K562 (cell line): ENCODE results near the gene GRIA4. TPM values are rescaled to one million over a fixed set of nuclear protein-coding genes. Genes with fewer than 3 reads are reported as not detected.

ENCODE experiments used
- ATAC-seq: fragments of 200-7000 bp; cut with Tn5 transposase; 3 replicates; pipeline ENCODE4 v1.9.1; 2020; ENCODE audit warnings: moderate library complexity
- BruUV-seq: library from RNA; stranded (reverse); fragments of 400-500 nt; replicated peaks from 2 replicates; lab custom pipeline; 2021; lab: Mats Ljungman, UMichigan
- CTCF ChIA-PET: fragments of 300-600 bp; formaldehyde crosslinking; extraction: SDS; loops from one replicate; lab custom pipeline; 2021; ENCODE audit warnings: low intra/inter-chr PET ratio; lab: Yijun Ruan, JAX
- POLR2A ChIA-PET: fragments of 300-600, 350-650 bp; sonication (Branson Sonifier 250); formaldehyde crosslinking; extraction: SDS; loops from one replicate; lab custom pipeline; 2021; ENCODE audit warnings: antibody characterized with exemption, inconsistent platforms; lab: Yijun Ruan, JAX
- DNase-seq, 4 experiments: peaks; one replicate each; pipeline versions ENCODE4 v3.0.0 to v3.0.0-alpha.2; 2011 to 2018; ENCODE audit warnings: low spot score in 3 of 4, mixed read lengths in 3 of 4; ENCODE audit errors: extremely low read depth in 1 of 4
- FAIRE-seq: peaks from 2 replicates; lab custom pipeline; 2011; peaks lifted over from hg19 to GRCh38; lab: Jason Lieb, UNC
- H2AFZ ChIP-seq: 2 replicates; pipeline ENCODE4 v1.6.0; 2011; ENCODE audit warnings: low read depth, low read length, control low read depth, inconsistent platforms
- H3K27ac ChIP-seq: fragments of 200-600 bp; 3 replicates; pipeline ENCODE4 v1.8.0; 2011; ENCODE audit warnings: low read depth, mild to moderate bottlenecking, control low read depth, inconsistent platforms, low read length, moderate library complexity, mixed read lengths; ENCODE audit errors: extremely low read depth
- H3K27me3 ChIP-seq, 2 experiments: fragments of 300-600 bp in 1 of 2; 2 replicates in 1 of 2; 3 replicates in 1 of 2; pipeline versions ENCODE4 v1.6.0 to v1.8.0; 2011; ENCODE audit warnings: inconsistent platforms in 2 of 2, low read length in 2 of 2, mild to moderate bottlenecking in 1 of 2, mixed read lengths in 1 of 2, moderate library complexity in 1 of 2; ENCODE audit not compliant: control insufficient read depth in 2 of 2, insufficient read depth in 2 of 2
- H3K36me3 ChIP-seq: fragments of 300-600 bp; 3 replicates; pipeline ENCODE4 v1.8.0; 2011; ENCODE audit warnings: mild to moderate bottlenecking, low read length, inconsistent platforms; ENCODE audit not compliant: control insufficient read depth, insufficient read depth
- H3K4me1 ChIP-seq, 2 experiments: fragments of 200-600 bp in 1 of 2; replicated peaks in 1 of 2; 2 replicates in 1 of 2; 3 replicates in 1 of 2; pipeline versions ENCODE4 v1.5.1 to v1.8.0; 2011; ENCODE audit warnings: inconsistent platforms in 2 of 2, low read length in 2 of 2, mild to moderate bottlenecking in 1 of 2, mixed read lengths in 1 of 2, moderate library complexity in 1 of 2; ENCODE audit not compliant: control insufficient read depth in 2 of 2, insufficient read depth in 2 of 2
- H3K4me2 ChIP-seq: 2 replicates; pipeline ENCODE4 v1.6.1; 2011; ENCODE audit warnings: low read length, control low read depth, inconsistent platforms, mixed read lengths; ENCODE audit not compliant: insufficient read depth
- H3K4me3 ChIP-seq: fragments of 200-600 bp; sonication (generic), shearing (Covaris generic); 2 replicates; pipeline ENCODE4 v1.5.1; 2016; ENCODE audit warnings: control low read depth, inconsistent platforms
- H3K79me2 ChIP-seq: fragments of 200-600 bp; 3 replicates; pipeline ENCODE4 v1.8.0; 2011; ENCODE audit warnings: low read length, inconsistent platforms; ENCODE audit not compliant: control insufficient read depth, insufficient read depth
- H3K9ac ChIP-seq, 2 experiments: 2 replicates each; pipeline versions ENCODE4 v1.6.0 to v1.6.1; 2011; ENCODE audit warnings: low read depth in 2 of 2, low read length in 2 of 2, control low read depth in 1 of 2, inconsistent platforms in 1 of 2, mild to moderate bottlenecking in 1 of 2, mixed read lengths in 1 of 2; ENCODE audit not compliant: insufficient read depth in 1 of 2
- H3K9me1 ChIP-seq: one replicate; pipeline ENCODE4 v1.6.0; 2011; ENCODE audit warnings: inconsistent platforms, mild to moderate bottlenecking, low read length, moderate library complexity; ENCODE audit not compliant: control insufficient read depth, insufficient read depth
- H3K9me3 ChIP-seq: replicated peaks from 2 replicates; pipeline ENCODE4 v1.5.1; 2011; ENCODE audit warnings: low read depth, low read length, inconsistent platforms; ENCODE audit not compliant: control insufficient read depth, insufficient read depth
- H4K20me1 ChIP-seq: replicated peaks from 2 replicates; pipeline ENCODE4 v1.6.1; 2011; ENCODE audit warnings: low read length, inconsistent platforms, mixed read lengths; ENCODE audit not compliant: control insufficient read depth, insufficient read depth
- CHD4 ChIP-seq: fragments of 200-600 bp; sonication (generic); IDR thresholded peaks from 3 replicates; pipeline ENCODE4 v1.6.1; 2012; ENCODE audit warnings: low read depth, mild to moderate bottlenecking, mixed read lengths, low read length, inconsistent platforms; ENCODE audit not compliant: insufficient read depth, insufficient replicate concordance, poor library complexity, severe bottlenecking
- DACH1 ChIP-seq: fragments of 450-650 bp; IDR thresholded peaks from 2 replicates; pipeline ENCODE4 v1.6.1; 2018; ENCODE audit not compliant: partially characterized antibody
- SAP30 ChIP-seq: fragments of 200-600 bp; sonication (generic); IDR thresholded peaks from 2 replicates; pipeline ENCODE4 v1.6.1; 2012; ENCODE audit warnings: borderline replicate concordance, low read depth, mild to moderate bottlenecking, moderate library complexity, low read length, control low read depth, inconsistent platforms; ENCODE audit not compliant: insufficient read depth, poor library complexity, severe bottlenecking
- TEAD1 ChIP-seq, 2 experiments: fragments of 450-650 bp in 1 of 2; sonication (generic) in 1 of 2; formaldehyde crosslinking; IDR thresholded peaks; 2 replicates each; pipeline versions ENCODE4 v1.4.0 to v1.8.0; 2020 to 2022; ENCODE audit warnings: mild to moderate bottlenecking in 2 of 2, missing genetic modification reagents in 1 of 2
- ZNF224 ChIP-seq: sonication (generic); formaldehyde crosslinking; IDR thresholded peaks from 2 replicates; pipeline ENCODE4 v1.8.0; 2022; ENCODE audit warnings: mild to moderate bottlenecking, missing genetic modification reagents
- ZNF696 ChIP-seq: fragments of 250-450 bp; sonication (Bioruptor Pico); conservative IDR thresholded peaks from 2 replicates; pipeline ENCODE4 v1.4.0; 2020; ENCODE audit warnings: mild to moderate bottlenecking, moderate library complexity
- ZNF830 ChIP-seq: fragments of 250-450 bp; sonication (Bioruptor Pico); IDR thresholded peaks from 2 replicates; pipeline ENCODE4 v1.5.0; 2021; ENCODE audit warnings: mild to moderate bottlenecking
- WGBS: fragments of 100-300 bp; shearing (Covaris generic); methylation state at CpG from one replicate; pipeline ENCODE4 v1.1.6; 2016; ENCODE audit warnings: low coverage, mixed read lengths; ENCODE audit not compliant: insufficient coverage; ENCODE audit errors: missing lambda C conversion rate; 5-methylcytosine and 5-hydroxymethylcytosine counted together
- in situ Hi-C: fragments of 300-500 bp; cut with MboI; formaldehyde crosslinking; loops from 4 replicates; pipeline ENCODE4 v1.15.0; 2018; ENCODE audit warnings: inconsistent platforms, mixed read lengths
- intact Hi-C: fragments of 100-400 bp; cut with micrococcal nuclease; formaldehyde crosslinking; loops from 2 replicates; pipeline ENCODE4 v1.14.2; 2022
- polyA plus RNA-seq, 8 experiments: library from polyadenylated mRNA; depleted of rRNA in 4 of 8; stranded (reverse) in 5 of 8; unstranded in 3 of 8; fragments of >200 nt; fragmentation: Nextera tagmentation in 2 of 8; fragmentation: Illumina TruSeq in 1 of 8; extraction: Ambion mirVana in 2 of 8; extraction: Trizol in 1 of 8; gene quantifications; 2 replicates each; pipeline versions ENCODE4 v1.2.1 to v1.2.3, GENCODE V29; 2011 to 2014; ENCODE audit warnings: inconsistent platforms in 1 of 8, missing spikeins in 1 of 8
- total RNA-seq, 7 experiments: library from RNA; depleted of rRNA in 6 of 7; stranded (reverse); fragments of >200 nt in 6 of 7; fragmentation: Illumina TruSeq in 2 of 7; extraction: Trizol in 2 of 7; gene quantifications; 2 replicates each; pipeline versions ENCODE4 v1.2.1 to v1.2.3, GENCODE V29; 2011 to 2021; ENCODE audit warnings: low replicate concordance in 1 of 7
- TF ChIP-seq, protein P1 (sequence below): IDR thresholded peaks from 3 replicates; pipeline ENCODE4 v1.6.1; 2011; ENCODE audit warnings: borderline replicate concordance, mild to moderate bottlenecking, moderate library complexity; ENCODE audit not compliant: insufficient read length; ENCODE audit errors: extremely low read depth
- TF ChIP-seq, protein P2 (sequence below), 3 experiments: fragments of 200-800 bp in 1 of 3; fragments of 250-450 bp in 1 of 3; fragments of 450-650 bp in 1 of 3; sonication (Bioruptor Pico) in 1 of 3; sonication (Bioruptor generic) in 1 of 3; formaldehyde crosslinking in 1 of 3; IDR thresholded peaks; 2 replicates each; pipeline versions ENCODE4 v1.6.1 to v1.8.0; 2016 to 2022; ENCODE audit warnings: mild to moderate bottlenecking in 2 of 3, missing genetic modification characterization in 2 of 3, missing compliant biosample characterization in 1 of 3, moderate library complexity in 1 of 3
- TF ChIP-seq, protein P3 (sequence below): fragments of 200-800 bp; sonication (Bioruptor generic); IDR thresholded peaks from 2 replicates; pipeline ENCODE4 v1.6.1; 2017; ENCODE audit warnings: missing genetic modification characterization, missing compliant biosample characterization

Gene GRIA4
- total and polyA plus RNA-seq, 9 of the 15 experiments (the other 6 are each of a cell fraction or from before 2014, with no cell fraction given): not detected

DNA sequence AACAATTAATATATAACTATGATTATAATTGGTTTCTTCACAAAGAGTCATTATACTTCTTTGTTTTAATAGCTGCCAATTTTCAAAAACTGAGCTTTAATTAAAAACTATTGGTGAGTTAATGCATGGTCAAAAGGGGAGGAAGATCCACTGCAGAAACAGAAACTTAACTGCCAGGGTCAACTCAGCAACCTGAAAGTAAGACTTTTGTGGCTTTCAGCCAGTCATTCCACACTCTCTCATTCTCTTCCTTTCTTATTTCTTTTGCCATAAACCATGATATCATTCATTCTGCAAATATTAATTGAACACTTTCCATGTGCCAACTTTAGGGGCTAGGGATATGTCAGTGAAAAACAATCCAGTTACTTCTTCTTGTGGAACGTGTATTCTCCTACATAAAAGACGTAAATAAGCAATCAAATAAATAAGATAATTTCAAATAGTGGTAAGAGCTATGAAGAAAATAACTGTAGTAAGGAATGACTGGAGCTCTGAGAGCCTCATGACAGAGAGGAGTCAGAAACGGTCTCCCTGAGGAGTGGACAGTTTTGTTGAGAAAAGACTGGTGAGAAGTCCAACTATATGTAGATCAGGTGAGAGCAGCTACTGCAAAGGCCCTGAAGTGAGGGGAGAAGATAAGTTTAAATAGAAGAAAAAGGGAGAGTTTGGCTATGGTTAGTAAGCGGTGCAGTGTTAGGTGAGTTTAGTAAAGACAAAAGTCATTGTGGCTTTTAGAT is 130.5 kb downstream of the GRIA4 start:
- in situ Hi-C loops (no loop called here), intact Hi-C loops (no loop called here)
- TF ChIP-seq ZNF830 (CRISPR knock-in tag): no peak
- TF ChIP-seq ZNF224 (CRISPR knock-in tag): no peak
- TF ChIP-seq, protein P1, sequence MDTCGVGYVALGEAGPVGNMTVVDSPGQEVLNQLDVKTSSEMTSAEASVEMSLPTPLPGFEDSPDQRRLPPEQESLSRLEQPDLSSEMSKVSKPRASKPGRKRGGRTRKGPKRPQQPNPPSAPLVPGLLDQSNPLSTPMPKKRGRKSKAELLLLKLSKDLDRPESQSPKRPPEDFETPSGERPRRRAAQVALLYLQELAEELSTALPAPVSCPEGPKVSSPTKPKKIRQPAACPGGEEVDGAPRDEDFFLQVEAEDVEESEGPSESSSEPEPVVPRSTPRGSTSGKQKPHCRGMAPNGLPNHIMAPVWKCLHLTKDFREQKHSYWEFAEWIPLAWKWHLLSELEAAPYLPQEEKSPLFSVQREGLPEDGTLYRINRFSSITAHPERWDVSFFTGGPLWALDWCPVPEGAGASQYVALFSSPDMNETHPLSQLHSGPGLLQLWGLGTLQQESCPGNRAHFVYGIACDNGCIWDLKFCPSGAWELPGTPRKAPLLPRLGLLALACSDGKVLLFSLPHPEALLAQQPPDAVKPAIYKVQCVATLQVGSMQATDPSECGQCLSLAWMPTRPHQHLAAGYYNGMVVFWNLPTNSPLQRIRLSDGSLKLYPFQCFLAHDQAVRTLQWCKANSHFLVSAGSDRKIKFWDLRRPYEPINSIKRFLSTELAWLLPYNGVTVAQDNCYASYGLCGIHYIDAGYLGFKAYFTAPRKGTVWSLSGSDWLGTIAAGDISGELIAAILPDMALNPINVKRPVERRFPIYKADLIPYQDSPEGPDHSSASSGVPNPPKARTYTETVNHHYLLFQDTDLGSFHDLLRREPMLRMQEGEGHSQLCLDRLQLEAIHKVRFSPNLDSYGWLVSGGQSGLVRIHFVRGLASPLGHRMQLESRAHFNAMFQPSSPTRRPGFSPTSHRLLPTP: no peak
- TF ChIP-seq CHD4: no peak
- TF ChIP-seq, protein P2, sequence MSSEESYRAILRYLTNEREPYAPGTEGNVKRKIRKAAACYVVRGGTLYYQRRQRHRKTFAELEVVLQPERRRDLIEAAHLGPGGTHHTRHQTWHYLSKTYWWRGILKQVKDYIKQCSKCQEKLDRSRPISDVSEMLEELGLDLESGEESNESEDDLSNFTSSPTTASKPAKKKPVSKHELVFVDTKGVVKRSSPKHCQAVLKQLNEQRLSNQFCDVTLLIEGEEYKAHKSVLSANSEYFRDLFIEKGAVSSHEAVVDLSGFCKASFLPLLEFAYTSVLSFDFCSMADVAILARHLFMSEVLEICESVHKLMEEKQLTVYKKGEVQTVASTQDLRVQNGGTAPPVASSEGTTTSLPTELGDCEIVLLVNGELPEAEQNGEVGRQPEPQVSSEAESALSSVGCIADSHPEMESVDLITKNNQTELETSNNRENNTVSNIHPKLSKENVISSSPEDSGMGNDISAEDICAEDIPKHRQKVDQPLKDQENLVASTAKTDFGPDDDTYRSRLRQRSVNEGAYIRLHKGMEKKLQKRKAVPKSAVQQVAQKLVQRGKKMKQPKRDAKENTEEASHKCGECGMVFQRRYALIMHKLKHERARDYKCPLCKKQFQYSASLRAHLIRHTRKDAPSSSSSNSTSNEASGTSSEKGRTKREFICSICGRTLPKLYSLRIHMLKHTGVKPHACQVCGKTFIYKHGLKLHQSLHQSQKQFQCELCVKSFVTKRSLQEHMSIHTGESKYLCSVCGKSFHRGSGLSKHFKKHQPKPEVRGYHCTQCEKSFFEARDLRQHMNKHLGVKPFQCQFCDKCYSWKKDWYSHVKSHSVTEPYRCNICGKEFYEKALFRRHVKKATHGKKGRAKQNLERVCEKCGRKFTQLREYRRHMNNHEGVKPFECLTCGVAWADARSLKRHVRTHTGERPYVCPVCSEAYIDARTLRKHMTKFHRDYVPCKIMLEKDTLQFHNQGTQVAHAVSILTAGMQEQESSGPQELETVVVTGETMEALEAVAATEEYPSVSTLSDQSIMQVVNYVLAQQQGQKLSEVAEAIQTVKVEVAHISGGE (CRISPR knock-in tag; IDR thresholded peaks at IDR 0.05): no peak
- TF ChIP-seq TEAD1 (CRISPR knock-in tag; IDR thresholded peaks at IDR 0.05): no peak
- no peak for TF ChIP-seq SAP30
- no peak for TF ChIP-seq ZNF696 (CRISPR knock-in tag)
- TF ChIP-seq, protein P3, sequence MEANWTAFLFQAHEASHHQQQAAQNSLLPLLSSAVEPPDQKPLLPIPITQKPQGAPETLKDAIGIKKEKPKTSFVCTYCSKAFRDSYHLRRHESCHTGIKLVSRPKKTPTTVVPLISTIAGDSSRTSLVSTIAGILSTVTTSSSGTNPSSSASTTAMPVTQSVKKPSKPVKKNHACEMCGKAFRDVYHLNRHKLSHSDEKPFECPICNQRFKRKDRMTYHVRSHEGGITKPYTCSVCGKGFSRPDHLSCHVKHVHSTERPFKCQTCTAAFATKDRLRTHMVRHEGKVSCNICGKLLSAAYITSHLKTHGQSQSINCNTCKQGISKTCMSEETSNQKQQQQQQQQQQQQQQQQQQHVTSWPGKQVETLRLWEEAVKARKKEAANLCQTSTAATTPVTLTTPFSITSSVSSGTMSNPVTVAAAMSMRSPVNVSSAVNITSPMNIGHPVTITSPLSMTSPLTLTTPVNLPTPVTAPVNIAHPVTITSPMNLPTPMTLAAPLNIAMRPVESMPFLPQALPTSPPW (CRISPR knock-in tag): no peak
- TF ChIP-seq DACH1: no peak
- Histone ChIP-seq H3K9me3 (no peaks in the 10 kb centered on the region), H3K9me1 (no peaks in the 10 kb centered on the region), H2AFZ (no peak overlapping the region), H3K27me3 (no peaks in the 10 kb centered on the region), H3K4me1 (no peaks in the 10 kb centered on the region), H4K20me1 (no peaks in the 10 kb centered on the region), H3K4me3 (no peak overlapping the region), H3K36me3 (no peaks in the 10 kb centered on the region), H3K4me2 (no peak overlapping the region), H3K27ac (no peak overlapping the region), H3K79me2 (no peaks in the 10 kb centered on the region), H3K9ac (no peak overlapping the region)
- DNase-seq (no peak), FAIRE-seq (no peak), ATAC-seq (no peak)
- BruUV-seq: no TSS peak
- POLR2A ChIA-PET: no interaction called here
- WGBS: 2% methylated on average over 4 of the region's 4 CpGs
- CTCF ChIA-PET: no interaction called here
